ENCODE results near the gene ADAMTS16.
A peak's percentile ranks its signal among the peaks of the same experiment; 100 is the strongest.

Gene ADAMTS16

DNA sequence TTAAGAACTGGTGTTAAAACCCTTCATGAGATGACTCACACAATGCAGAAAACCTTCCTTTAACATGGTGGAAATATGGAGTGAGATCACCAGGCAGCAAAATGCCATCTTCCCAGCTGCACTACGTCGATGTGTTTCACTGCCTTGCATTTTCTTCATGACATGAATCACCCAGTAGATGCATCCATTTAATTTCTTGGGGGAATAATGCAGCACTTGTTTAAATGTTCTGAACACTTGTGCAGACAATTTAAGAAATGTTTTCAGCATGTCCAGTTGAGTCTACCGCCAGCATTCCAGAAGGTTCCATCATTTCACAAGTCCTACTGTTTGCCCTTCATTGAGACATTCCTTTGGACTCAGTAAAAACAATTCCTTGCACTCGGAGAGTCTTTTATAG is 81.6 kb downstream of the ADAMTS16 start:
- Histone ChIP-seq H3K36me3 (replicated peaks) (no peaks in the 10 kb centered on the region), H3K4me3 (ENCODE audit: low read depth, low read length) (no peak overlapping the region), H3K27me3 (replicated peaks) (no peaks in the 10 kb centered on the region), H3K27ac (no peak overlapping the region)
- peak; percentile 58 for DNase-seq
- TF ChIP-seq, protein P1, sequence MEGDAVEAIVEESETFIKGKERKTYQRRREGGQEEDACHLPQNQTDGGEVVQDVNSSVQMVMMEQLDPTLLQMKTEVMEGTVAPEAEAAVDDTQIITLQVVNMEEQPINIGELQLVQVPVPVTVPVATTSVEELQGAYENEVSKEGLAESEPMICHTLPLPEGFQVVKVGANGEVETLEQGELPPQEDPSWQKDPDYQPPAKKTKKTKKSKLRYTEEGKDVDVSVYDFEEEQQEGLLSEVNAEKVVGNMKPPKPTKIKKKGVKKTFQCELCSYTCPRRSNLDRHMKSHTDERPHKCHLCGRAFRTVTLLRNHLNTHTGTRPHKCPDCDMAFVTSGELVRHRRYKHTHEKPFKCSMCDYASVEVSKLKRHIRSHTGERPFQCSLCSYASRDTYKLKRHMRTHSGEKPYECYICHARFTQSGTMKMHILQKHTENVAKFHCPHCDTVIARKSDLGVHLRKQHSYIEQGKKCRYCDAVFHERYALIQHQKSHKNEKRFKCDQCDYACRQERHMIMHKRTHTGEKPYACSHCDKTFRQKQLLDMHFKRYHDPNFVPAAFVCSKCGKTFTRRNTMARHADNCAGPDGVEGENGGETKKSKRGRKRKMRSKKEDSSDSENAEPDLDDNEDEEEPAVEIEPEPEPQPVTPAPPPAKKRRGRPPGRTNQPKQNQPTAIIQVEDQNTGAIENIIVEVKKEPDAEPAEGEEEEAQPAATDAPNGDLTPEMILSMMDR (IDR thresholded peaks at IDR 0.05; ENCODE audit: low read depth, low read length, missing control alignments) = no peak
- in situ Hi-C loops (cut with HindIII; ENCODE audit: low pct_ligation_motif_present, low sequenced_read_pairs) = no loop called here

DNA sequence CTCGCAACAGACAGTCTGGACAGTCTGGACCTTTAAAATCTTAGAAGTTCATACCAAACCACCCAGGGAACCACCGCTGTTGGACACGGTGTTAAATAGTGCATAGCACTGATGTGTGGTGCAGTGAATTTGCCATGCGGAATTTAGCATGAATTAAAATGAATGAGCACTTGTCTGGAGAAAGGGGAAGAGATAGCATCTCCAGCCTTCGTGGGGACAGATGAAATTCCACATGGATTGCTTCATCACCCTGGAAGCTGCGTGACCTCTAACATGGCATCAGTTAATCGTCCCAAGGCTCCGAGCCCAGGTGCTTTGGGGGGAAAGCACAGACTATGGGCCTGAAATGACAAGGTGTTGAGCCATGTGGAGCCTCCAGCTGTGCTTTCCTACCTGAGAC is 91.4 kb downstream of the ADAMTS16 start:
- TF ChIP-seq, protein P1 (IDR thresholded peaks at IDR 0.05; ENCODE audit: low read depth, low read length, missing control alignments) = no peak

DNA sequence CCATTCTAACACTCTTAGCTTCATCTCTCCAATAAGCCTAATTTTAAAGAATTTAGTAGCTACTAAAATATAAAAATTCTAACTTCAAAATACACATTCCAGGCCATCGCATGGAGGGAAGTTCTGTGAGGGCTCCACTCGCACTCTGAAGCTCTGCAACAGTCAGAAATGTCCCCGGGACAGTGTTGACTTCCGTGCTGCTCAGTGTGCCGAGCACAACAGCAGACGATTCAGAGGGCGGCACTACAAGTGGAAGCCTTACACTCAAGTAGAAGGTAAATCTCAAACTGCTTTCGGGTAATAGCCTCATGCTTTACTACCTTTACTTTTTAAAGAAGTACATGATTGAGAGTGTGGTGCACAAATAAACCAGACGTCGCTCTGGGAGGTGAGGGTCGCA is 94.8 kb downstream of the ADAMTS16 start:
- TF ChIP-seq, protein P1 (IDR thresholded peaks at IDR 0.05; ENCODE audit: low read depth, low read length, missing control alignments) = no peak
- in situ Hi-C loops (cut with HindIII; ENCODE audit: low pct_ligation_motif_present, low sequenced_read_pairs) = no loop called here
- no peak for DNase-seq
- no peak overlapping the region for H3K4me3 ChIP-seq (ENCODE audit: low read depth, low read length)
- no peak overlapping the region for H3K27ac ChIP-seq
- no peaks in the 10 kb centered on the region for H3K27me3 ChIP-seq (replicated peaks)
- H3K36me3 ChIP-seq (replicated peaks) = no peaks in the 10 kb centered on the region

More for the DNA sequence above, 91.4 kb downstream of the ADAMTS16 start:
- H3K36me3 ChIP-seq (replicated peaks) = no peaks in the 10 kb centered on the region
- H3K27me3 ChIP-seq (replicated peaks) = no peaks in the 10 kb centered on the region
- no peak for DNase-seq
- no peak overlapping the region for H3K27ac ChIP-seq
- H3K4me3 ChIP-seq (ENCODE audit: low read depth, low read length) = no peak overlapping the region
- in situ Hi-C loops (cut with HindIII; ENCODE audit: low pct_ligation_motif_present, low sequenced_read_pairs) = no loop called here

DNA sequence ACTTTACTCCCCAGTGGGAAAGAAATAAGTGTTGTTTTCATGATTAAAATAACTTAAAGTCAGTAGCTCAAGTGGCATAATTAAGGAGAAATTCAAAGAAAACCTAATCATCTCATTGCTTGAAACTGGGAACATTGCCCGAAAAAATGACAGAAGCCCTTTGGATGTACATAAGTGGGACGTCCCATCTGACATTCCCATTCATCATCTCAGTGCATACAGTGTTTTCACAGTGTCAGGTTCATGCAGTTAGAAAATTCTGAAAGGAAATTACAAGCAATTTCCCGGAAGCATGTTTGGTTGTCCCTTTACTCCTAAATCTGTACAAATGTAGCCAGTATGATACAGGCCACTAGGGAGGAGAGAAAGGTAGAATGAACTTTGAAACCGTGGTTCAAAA is 95.6 kb downstream of the ADAMTS16 start:
- Histone ChIP-seq H3K27me3 (replicated peaks) (no peaks in the 10 kb centered on the region), H3K36me3 (replicated peaks) (no peaks in the 10 kb centered on the region), H3K27ac (no peak overlapping the region), H3K4me3 (ENCODE audit: low read depth, low read length) (no peak overlapping the region)
- in situ Hi-C loops (cut with HindIII; ENCODE audit: low pct_ligation_motif_present, low sequenced_read_pairs) = no loop called here
- no peak for DNase-seq
- TF ChIP-seq, protein P1 (IDR thresholded peaks at IDR 0.05; ENCODE audit: low read depth, low read length, missing control alignments) = no peak

DNA sequence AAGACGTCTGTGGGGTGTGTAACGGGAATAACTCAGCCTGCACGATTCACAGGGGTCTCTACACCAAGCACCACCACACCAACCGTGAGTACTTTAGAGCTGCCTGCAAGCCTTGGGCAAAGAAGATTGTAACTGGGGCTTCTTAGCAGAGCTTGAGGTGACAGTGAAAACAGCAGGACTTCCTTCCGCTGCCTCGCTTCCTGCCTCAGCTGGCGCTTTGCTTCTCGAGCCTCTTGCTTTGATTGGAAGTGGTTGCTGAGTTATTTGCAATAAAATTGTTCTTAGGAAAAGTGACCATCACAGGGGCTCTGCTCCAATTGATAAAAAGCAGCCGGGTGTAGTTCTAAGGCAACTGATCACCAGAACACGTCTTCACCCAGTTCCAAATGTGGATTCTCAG is 99.1 kb downstream of the ADAMTS16 start:
- Histone ChIP-seq H3K36me3 (replicated peaks) (no peaks in the 10 kb centered on the region), H3K27me3 (replicated peaks) (no peaks in the 10 kb centered on the region), H3K4me3 (ENCODE audit: low read depth, low read length) (no peak overlapping the region), H3K27ac (no peak overlapping the region)
- DNase-seq = no peak
- in situ Hi-C loops (cut with HindIII; ENCODE audit: low pct_ligation_motif_present, low sequenced_read_pairs) = no loop called here
- TF ChIP-seq, protein P1 (IDR thresholded peaks at IDR 0.05; ENCODE audit: low read depth, low read length, missing control alignments) = no peak

DNA sequence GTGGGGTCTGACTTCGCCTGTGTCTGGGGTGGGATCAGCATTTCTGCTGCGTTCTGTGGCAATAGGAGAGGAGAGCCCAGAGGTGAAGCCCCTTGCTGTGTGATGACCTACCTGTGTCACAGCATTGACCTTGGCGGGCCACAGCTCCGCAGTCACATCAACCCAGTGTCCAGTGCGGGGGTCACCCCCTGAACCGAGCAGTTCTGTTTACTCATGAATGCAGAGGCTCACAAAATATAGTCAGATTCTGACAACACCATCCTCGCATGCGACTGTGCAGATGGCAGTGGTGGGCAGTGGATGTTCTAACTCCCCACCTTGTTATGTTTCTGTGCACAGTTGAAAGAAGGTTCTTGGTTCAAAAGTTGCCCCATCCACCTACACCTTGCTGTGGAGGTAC is 100.1 kb downstream of the ADAMTS16 start:
- in situ Hi-C loops (cut with HindIII; ENCODE audit: low pct_ligation_motif_present, low sequenced_read_pairs) = no loop called here
- DNase-seq = no peak

More for the DNA sequence above, 100.1 kb downstream of the ADAMTS16 start:
- no peaks in the 10 kb centered on the region for H3K36me3 ChIP-seq (replicated peaks)
- H3K4me3 ChIP-seq (ENCODE audit: low read depth, low read length) = no peak overlapping the region
- H3K27ac ChIP-seq = no peak overlapping the region
- TF ChIP-seq, protein P1 (IDR thresholded peaks at IDR 0.05; ENCODE audit: low read depth, low read length, missing control alignments) = no peak
- no peaks in the 10 kb centered on the region for H3K27me3 ChIP-seq (replicated peaks)
